H9 (cell line): ENCODE measurements around the gene ADAM23. TPM values are rescaled to one million over a fixed set of nuclear protein-coding genes. Genes with fewer than 3 reads are reported as not detected.

ENCODE experiments used
- DNase-seq: peaks from one replicate; pipeline ENCODE4 v3.0.0-alpha.2; 2017
- H2AFZ ChIP-seq: one replicate; pipeline ENCODE4 v1.6.1; 2013; ENCODE audit warnings: mild to moderate bottlenecking, low read length, control low read depth, moderate library complexity
- H2AK5ac ChIP-seq: 2 replicates; pipeline ENCODE4 v1.6.1; 2013; ENCODE audit warnings: low read length, control low read depth, mixed read lengths; ENCODE audit not compliant: insufficient read length
- H2BK120ac ChIP-seq: one replicate; pipeline ENCODE4 v1.6.1; 2013; ENCODE audit warnings: low read depth, mild to moderate bottlenecking, low read length, control low read depth, inconsistent platforms; ENCODE audit not compliant: poor library complexity, severe bottlenecking
- H2BK12ac ChIP-seq: 2 replicates; pipeline ENCODE4 v1.6.1; 2013; ENCODE audit warnings: low read length, control low read depth, mixed read lengths, low read depth; ENCODE audit not compliant: insufficient read length
- H2BK15ac ChIP-seq: 2 replicates; pipeline ENCODE4 v1.6.1; 2013; ENCODE audit warnings: low read depth, low read length, control low read depth
- H2BK20ac ChIP-seq: one replicate; pipeline ENCODE4 v1.6.1; 2013; ENCODE audit warnings: low read depth, mild to moderate bottlenecking, low read length, control low read depth, inconsistent platforms; ENCODE audit not compliant: poor library complexity, severe bottlenecking
- H2BK5ac ChIP-seq: 2 replicates; pipeline ENCODE4 v1.6.1; 2013; ENCODE audit warnings: low read length, control low read depth, mixed read lengths; ENCODE audit not compliant: insufficient read length
- H3K14ac ChIP-seq: 2 replicates; pipeline ENCODE4 v1.6.1; 2013; ENCODE audit warnings: low read length, control low read depth; ENCODE audit not compliant: insufficient read depth
- H3K18ac ChIP-seq: 2 replicates; pipeline ENCODE4 v1.6.1; 2013; ENCODE audit warnings: low read depth, mild to moderate bottlenecking, mixed read lengths, low read length, control low read depth; ENCODE audit not compliant: insufficient read length
- H3K23ac ChIP-seq: 2 replicates; pipeline ENCODE4 v1.6.1; 2013; ENCODE audit warnings: low read length, control low read depth, mixed read lengths, low read depth; ENCODE audit not compliant: insufficient read length
- H3K23me2 ChIP-seq: 2 replicates; pipeline ENCODE4 v1.6.1; 2013; ENCODE audit warnings: low read depth, mild to moderate bottlenecking, mixed read lengths, low read length, control low read depth; ENCODE audit not compliant: insufficient read length, poor library complexity, severe bottlenecking
- H3K27ac ChIP-seq: 2 replicates; pipeline ENCODE4 v1.5.1; 2013; ENCODE audit warnings: low read length, control low read depth, mixed read lengths, low read depth; ENCODE audit not compliant: insufficient read length
- H3K27me3 ChIP-seq: 2 replicates; pipeline ENCODE4 v1.6.1; 2013; ENCODE audit warnings: low read length, control low read depth, inconsistent platforms; ENCODE audit not compliant: insufficient read depth
- H3K4ac ChIP-seq: 2 replicates; pipeline ENCODE4 v1.6.1; 2013; ENCODE audit warnings: low read depth, mild to moderate bottlenecking, control low read depth, inconsistent platforms, low read length, moderate library complexity
- H3K4me1 ChIP-seq: 2 replicates; pipeline ENCODE4 v1.6.1; 2013; ENCODE audit warnings: low read length, control low read depth, inconsistent platforms; ENCODE audit not compliant: insufficient read depth
- H3K4me2 ChIP-seq: 2 replicates; pipeline ENCODE4 v1.6.1; 2013; ENCODE audit warnings: low read length, control low read depth, mixed read lengths; ENCODE audit not compliant: insufficient read length, insufficient read depth
- H3K56ac ChIP-seq: 2 replicates; pipeline ENCODE4 v1.6.1; 2013; ENCODE audit warnings: low read depth, mild to moderate bottlenecking, mixed read lengths, low read length, control low read depth; ENCODE audit not compliant: insufficient read length
- H3K79me1 ChIP-seq: 2 replicates; pipeline ENCODE4 v1.6.1; 2013; ENCODE audit warnings: low read depth, mild to moderate bottlenecking, moderate library complexity, low read length, control low read depth, inconsistent platforms; ENCODE audit not compliant: insufficient read depth, poor library complexity, severe bottlenecking
- H3K79me2 ChIP-seq: 2 replicates; pipeline ENCODE4 v1.6.1; 2013; ENCODE audit warnings: low read length, control low read depth, inconsistent platforms; ENCODE audit not compliant: insufficient read depth
- H3K9ac ChIP-seq: 2 replicates; pipeline ENCODE4 v1.6.1; 2013; ENCODE audit warnings: low read length, control low read depth, mixed read lengths; ENCODE audit not compliant: insufficient read length; ENCODE audit errors: extremely low read depth
- H3K9me3 ChIP-seq: one replicate; pipeline ENCODE4 v1.6.1; 2013; ENCODE audit warnings: low read depth, low read length, inconsistent platforms; ENCODE audit not compliant: control insufficient read depth
- H3T11ph ChIP-seq: one replicate; pipeline ENCODE4 v1.6.1; 2013; ENCODE audit warnings: mild to moderate bottlenecking, low read length, control low read depth, inconsistent platforms
- H4K20me1 ChIP-seq: one replicate; pipeline ENCODE4 v1.6.1; 2013; ENCODE audit not compliant: control insufficient read depth, insufficient read length, insufficient read depth
- H4K5ac ChIP-seq: 2 replicates; pipeline ENCODE4 v1.6.1; 2013; ENCODE audit warnings: low read depth, mild to moderate bottlenecking, mixed read lengths, low read length, control low read depth; ENCODE audit not compliant: insufficient read length
- H4K8ac ChIP-seq: replicated peaks from 2 replicates; pipeline ENCODE4 v1.6.1; 2013; ENCODE audit warnings: low read length, control low read depth, mixed read lengths, low read depth; ENCODE audit not compliant: insufficient read length
- H4K91ac ChIP-seq: 2 replicates; pipeline ENCODE4 v1.6.1; 2013; ENCODE audit warnings: low read depth, mild to moderate bottlenecking, moderate library complexity, mixed read lengths, low read length, control low read depth; ENCODE audit not compliant: insufficient read length
- H3K27ac Mint-ChIP-seq, 3 experiments: 2 replicates in 2 of 3; 3 replicates in 1 of 3; pipeline ENCODE4 v1.8.0; 2020 to 2021; ENCODE audit warnings: mixed read lengths in 3 of 3, mild to moderate bottlenecking in 1 of 3, moderate library complexity in 1 of 3
- H3K27me3 Mint-ChIP-seq: 2 replicates; pipeline ENCODE4 v1.8.0; 2021; ENCODE audit warnings: low read depth, mild to moderate bottlenecking, moderate library complexity, mixed read lengths
- H3K36me3 Mint-ChIP-seq, 3 experiments: 2 replicates in 2 of 3; 3 replicates in 1 of 3; pipeline ENCODE4 v1.8.0; 2020 to 2021; ENCODE audit warnings: low read depth in 3 of 3, mixed read lengths in 3 of 3; ENCODE audit not compliant: insufficient read depth in 1 of 3
- H3K4me1 Mint-ChIP-seq, 2 experiments: 2 replicates each; pipeline ENCODE4 v1.8.0; 2020; ENCODE audit warnings: mixed read lengths in 2 of 2
- H3K4me3 Mint-ChIP-seq, 2 experiments: 2 replicates in 1 of 2; 3 replicates in 1 of 2; pipeline ENCODE4 v1.8.0; 2020 to 2021; ENCODE audit warnings: mild to moderate bottlenecking in 2 of 2, mixed read lengths in 2 of 2, moderate library complexity in 1 of 2
- H3K9me3 Mint-ChIP-seq, 2 experiments: 2 replicates in 1 of 2; 3 replicates in 1 of 2; pipeline ENCODE4 v1.8.0; 2020; ENCODE audit warnings: mild to moderate bottlenecking in 2 of 2, mixed read lengths in 2 of 2, moderate library complexity in 1 of 2
- WGBS: extraction: QIAGEN DNeasy Blood & Tissue Kit; methylation state at CpG from one replicate; pipeline ENCODE4 v1.1.7; 2013; ENCODE audit warnings: missing lambda C conversion rate, low lambda C conversion rate, mixed read lengths; ENCODE audit not compliant: insufficient read length; ENCODE audit errors: extremely low coverage; 5-methylcytosine and 5-hydroxymethylcytosine counted together
- total RNA-seq: library from RNA; stranded (reverse); gene quantifications from 2 replicates; pipeline ENCODE4 v1.2.1, GENCODE V29; 2021
- TF ChIP-seq, protein P1 (sequence below): fragments of 200-600 bp; sonication (generic); conservative IDR thresholded peaks from 3 replicates; pipeline ENCODE4 v1.8.0; 2021; ENCODE audit warnings: antibody characterized with exemption, mild to moderate bottlenecking

The ADAM23 gene
- total RNA-seq, 1 experiment from 2014 or later = 21.4 TPM

DNA sequence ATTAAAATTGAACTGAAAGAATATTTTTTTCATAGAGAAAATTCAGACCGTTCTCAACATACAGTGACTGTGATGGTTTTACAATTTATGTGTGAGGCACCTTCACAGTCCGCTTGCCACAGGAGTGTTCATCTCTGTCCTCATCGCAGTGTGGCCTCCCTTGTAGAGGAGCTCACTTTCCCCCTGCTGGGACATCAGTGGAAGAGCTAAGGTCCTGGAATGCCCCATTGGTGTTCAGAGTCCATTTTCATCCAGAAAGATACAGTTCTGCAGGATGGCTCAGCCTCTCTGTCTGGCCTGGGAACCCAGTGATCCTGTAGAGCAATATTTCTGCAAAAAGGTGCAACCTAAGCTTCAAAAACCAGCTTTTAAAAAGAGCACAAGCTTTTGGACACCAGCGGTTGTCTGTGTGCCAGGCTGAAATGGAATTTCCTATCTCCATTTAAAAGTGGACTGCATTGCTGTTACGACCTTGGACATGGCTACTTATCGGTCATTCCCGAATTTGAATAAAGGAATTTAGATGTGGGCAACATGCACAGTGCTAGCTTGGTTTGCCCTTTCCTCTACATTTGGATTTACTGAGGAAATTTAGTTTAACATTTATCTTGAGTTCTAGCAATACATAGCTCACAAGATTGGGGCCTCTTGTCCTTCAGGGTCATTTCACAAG lies 172.2 kb downstream of the ADAM23 start:
- Histone ChIP-seq H3K9me3 (no peaks in the 10 kb centered on the region), H3K27ac (no peak overlapping the region), H3K4me2 (no peak overlapping the region), H3K27me3 (no peaks in the 10 kb centered on the region), H4K5ac (no peak overlapping the region), H2AK5ac (no peak overlapping the region), H3T11ph (no peak overlapping the region), H3K23ac (no peak overlapping the region), H4K20me1 (no peaks in the 10 kb centered on the region), H3K4ac (no peak overlapping the region), H2BK5ac (no peak overlapping the region), H3K14ac (no peak overlapping the region), H3K18ac (no peak overlapping the region), H3K4me1 (no peaks in the 10 kb centered on the region), H2BK20ac (no peak overlapping the region), H2BK120ac (no peak overlapping the region), H3K79me2 (no peaks in the 10 kb centered on the region), H2BK15ac (no peak overlapping the region), H3K9ac (no peak overlapping the region), H3K56ac (no peak overlapping the region), H4K91ac (no peak overlapping the region), H2AFZ (no peak overlapping the region), H2BK12ac (no peak overlapping the region), H3K79me1 (no peaks in the 10 kb centered on the region), H3K23me2 (no peaks in the 10 kb centered on the region), H4K8ac (no peak overlapping the region)
- H3K36me3 Mint-ChIP-seq = peaks cover 2 to 11% (median 7%) of the 10 kb centered on the region in 3 experiments; a peak in 5 of 7 replicates
- no peak for DNase-seq
- no peak overlapping the region; a peak in 1 of 7 replicates for H3K27ac Mint-ChIP-seq
- H3K27me3 Mint-ChIP-seq = no peaks in the 10 kb centered on the region
- WGBS = no CpG with 5 or more reads among the region's 7 CpGs
- no peaks in the 10 kb centered on the region for H3K9me3 Mint-ChIP-seq
- TF ChIP-seq, protein P1, sequence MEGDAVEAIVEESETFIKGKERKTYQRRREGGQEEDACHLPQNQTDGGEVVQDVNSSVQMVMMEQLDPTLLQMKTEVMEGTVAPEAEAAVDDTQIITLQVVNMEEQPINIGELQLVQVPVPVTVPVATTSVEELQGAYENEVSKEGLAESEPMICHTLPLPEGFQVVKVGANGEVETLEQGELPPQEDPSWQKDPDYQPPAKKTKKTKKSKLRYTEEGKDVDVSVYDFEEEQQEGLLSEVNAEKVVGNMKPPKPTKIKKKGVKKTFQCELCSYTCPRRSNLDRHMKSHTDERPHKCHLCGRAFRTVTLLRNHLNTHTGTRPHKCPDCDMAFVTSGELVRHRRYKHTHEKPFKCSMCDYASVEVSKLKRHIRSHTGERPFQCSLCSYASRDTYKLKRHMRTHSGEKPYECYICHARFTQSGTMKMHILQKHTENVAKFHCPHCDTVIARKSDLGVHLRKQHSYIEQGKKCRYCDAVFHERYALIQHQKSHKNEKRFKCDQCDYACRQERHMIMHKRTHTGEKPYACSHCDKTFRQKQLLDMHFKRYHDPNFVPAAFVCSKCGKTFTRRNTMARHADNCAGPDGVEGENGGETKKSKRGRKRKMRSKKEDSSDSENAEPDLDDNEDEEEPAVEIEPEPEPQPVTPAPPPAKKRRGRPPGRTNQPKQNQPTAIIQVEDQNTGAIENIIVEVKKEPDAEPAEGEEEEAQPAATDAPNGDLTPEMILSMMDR = no peak
- peaks cover 5 to 9% of the 10 kb centered on the region in 2 experiments for H3K4me1 Mint-ChIP-seq
- H3K4me3 Mint-ChIP-seq = no peak overlapping the region
